Kidney epithelial cell (primary cell): ENCODE results near the gene PHF21A. TPM values are rescaled to one million over a fixed set of nuclear protein-coding genes. Genes with fewer than 3 reads are reported as not detected.
"Not testable (repeated sequence)": the region's sequence is repeated elsewhere in the genome, so short reads cannot be mapped to it uniquely, and the experiment has no call there.

ENCODE experiments used
- DNase-seq: peaks from one replicate; pipeline ENCODE4 v3.0.0-alpha.2; 2010; ENCODE audit warnings: low read depth
- H3K27me3 ChIP-seq: 2 replicates; pipeline ENCODE4 v1.6.0; 2011; ENCODE audit warnings: low read length; ENCODE audit not compliant: control insufficient read depth, insufficient read depth
- H3K36me3 ChIP-seq: 2 replicates; pipeline ENCODE4 v1.5.1; 2011; ENCODE audit warnings: low read length; ENCODE audit not compliant: control insufficient read depth, insufficient read depth
- H3K4me3 ChIP-seq: 2 replicates; pipeline ENCODE4 v1.5.1; 2011; ENCODE audit warnings: low read depth, mild to moderate bottlenecking, control low read depth, low read length
- total RNA-seq: library from RNA; depleted of rRNA; stranded (reverse); fragments of >200 nt; gene quantifications from 2 replicates; pipeline ENCODE4 v1.2.3, GENCODE V29; 2015
- TF ChIP-seq, protein P1 (sequence below): IDR thresholded peaks from 2 replicates; pipeline ENCODE4 v1.5.1; 2011; ENCODE audit warnings: mild to moderate bottlenecking, moderate library complexity, low read length, control low read depth, inconsistent platforms; ENCODE audit not compliant: insufficient read depth, poor library complexity, severe bottlenecking

Gene PHF21A
- total RNA-seq, 1 donor from 2014 or later: 11.8 TPM

DNA sequence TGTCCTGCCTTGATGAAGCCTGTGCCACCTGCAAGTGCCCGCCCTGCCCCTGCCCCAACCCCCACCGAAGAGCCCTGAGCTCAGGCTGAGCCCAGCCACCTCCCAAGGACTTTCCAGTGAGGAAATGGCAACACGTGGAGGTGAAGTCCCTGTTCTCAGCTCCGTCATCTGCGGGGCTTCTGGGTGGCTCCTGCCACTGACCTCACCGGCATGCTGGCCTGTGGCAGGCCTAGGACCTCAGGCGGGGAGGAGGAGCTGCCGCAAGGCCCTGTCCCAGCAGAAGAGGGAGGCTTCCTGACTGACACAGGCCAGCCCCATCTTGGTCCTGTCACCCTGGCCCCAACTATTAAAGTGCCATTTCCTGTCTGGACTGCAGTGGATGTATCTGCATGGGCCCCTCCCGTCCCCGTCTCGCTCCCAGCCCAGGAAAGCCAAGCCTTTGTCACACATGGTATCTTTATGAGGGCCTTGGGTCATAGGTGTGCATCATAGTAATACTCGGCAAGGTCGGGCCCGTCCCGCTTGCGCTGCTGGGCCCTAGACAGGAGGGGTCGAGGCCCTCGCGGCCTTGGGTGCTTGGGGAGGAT, 215.1 kb downstream of the PHF21A start:
- DNase-seq: no peak
- H3K36me3 ChIP-seq: no peaks in the 10 kb centered on the region
- no peaks in the 10 kb centered on the region for H3K27me3 ChIP-seq
- TF ChIP-seq, protein P1, sequence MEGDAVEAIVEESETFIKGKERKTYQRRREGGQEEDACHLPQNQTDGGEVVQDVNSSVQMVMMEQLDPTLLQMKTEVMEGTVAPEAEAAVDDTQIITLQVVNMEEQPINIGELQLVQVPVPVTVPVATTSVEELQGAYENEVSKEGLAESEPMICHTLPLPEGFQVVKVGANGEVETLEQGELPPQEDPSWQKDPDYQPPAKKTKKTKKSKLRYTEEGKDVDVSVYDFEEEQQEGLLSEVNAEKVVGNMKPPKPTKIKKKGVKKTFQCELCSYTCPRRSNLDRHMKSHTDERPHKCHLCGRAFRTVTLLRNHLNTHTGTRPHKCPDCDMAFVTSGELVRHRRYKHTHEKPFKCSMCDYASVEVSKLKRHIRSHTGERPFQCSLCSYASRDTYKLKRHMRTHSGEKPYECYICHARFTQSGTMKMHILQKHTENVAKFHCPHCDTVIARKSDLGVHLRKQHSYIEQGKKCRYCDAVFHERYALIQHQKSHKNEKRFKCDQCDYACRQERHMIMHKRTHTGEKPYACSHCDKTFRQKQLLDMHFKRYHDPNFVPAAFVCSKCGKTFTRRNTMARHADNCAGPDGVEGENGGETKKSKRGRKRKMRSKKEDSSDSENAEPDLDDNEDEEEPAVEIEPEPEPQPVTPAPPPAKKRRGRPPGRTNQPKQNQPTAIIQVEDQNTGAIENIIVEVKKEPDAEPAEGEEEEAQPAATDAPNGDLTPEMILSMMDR: no peak
- no peak overlapping the region for H3K4me3 ChIP-seq

- DNase-seq, H3K36me3 ChIP-seq, H3K4me3 ChIP-seq, H3K27me3 ChIP-seq: not testable (repeated sequence)
These were observed 215.7 kb downstream of the PHF21A start for GRCh38 chr11:45905576-45905975.

GRCh38 chr11:45905095-45905494, 216.2 kb downstream of the PHF21A start:
- no peak for DNase-seq
- TF ChIP-seq, protein P1: no peak
- Histone ChIP-seq H3K4me3 (no peak overlapping the region), H3K27me3 (peaks cover 4% of the 10 kb centered on the region), H3K36me3 (no peaks in the 10 kb centered on the region)

DNA sequence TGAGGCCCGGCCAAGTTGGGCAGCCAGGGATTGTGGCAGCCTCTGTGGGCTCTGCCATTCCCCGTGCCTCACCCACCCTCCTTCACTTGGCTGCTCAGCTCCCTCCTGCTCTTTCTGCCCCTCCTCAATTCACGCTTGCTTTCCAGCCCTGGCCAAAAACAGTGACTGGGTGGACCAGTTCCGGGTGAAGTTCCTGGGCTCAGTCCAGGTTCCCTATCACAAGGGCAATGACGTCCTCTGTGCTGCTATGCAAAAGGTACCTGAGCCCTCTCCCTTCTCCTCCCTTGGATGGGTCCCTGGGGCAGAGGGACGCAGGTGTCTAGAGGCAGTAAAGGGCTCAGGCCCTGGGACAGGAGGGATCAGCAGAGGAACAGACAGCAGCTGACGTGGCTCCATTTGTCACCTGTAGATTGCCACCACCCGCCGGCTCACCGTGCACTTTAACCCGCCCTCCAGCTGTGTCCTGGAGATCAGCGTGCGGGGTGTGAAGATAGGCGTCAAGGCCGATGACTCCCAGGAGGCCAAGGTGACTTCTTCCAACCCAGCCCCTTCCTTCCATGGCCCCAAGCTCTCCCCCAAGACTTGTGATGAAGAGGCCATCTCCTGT, 216.8 kb downstream of the PHF21A start:
- TF ChIP-seq, protein P1: no peak
- H3K27me3 ChIP-seq: peaks cover 4% of the 10 kb centered on the region

DNA sequence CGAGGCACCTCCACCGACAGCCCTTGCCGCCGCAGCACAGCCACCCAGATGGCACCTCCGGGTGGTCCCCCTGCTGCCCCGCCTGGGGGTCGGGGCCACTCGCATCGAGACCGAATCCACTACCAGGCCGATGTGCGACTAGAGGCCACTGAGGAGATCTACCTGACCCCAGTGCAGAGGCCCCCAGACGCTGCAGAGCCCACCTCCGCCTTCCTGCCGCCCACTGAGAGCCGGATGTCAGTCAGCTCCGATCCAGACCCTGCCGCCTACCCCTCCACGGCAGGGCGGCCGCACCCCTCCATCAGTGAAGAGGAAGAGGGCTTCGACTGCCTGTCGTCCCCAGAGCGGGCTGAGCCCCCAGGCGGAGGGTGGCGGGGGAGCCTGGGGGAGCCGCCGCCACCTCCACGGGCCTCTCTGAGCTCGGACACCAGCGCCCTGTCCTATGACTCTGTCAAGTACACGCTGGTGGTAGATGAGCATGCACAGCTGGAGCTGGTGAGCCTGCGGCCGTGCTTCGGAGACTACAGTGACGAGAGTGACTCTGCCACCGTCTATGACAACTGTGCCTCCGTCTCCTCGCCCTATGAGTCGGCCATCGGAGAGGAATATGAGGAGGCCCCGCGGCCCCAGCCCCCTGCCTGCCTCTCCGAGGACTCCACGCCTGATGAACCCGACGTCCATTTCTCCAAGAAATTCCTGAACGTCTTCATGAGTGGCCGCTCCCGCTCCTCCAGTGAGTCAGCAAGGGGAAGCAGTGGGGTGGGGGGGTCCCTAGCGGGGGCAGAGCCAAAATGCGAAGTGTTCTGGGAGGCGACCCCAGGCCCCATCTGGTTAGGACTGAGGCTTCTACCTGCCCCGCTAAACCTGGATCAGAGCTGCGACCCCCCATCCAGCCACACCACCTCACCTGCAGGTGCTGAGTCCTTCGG, 218.5 kb downstream of the PHF21A start:
- Histone ChIP-seq H3K27me3 (peaks cover 8% of the 10 kb centered on the region), H3K4me3 (no peak overlapping the region), H3K36me3 (no peaks in the 10 kb centered on the region)
- no peak for DNase-seq
- TF ChIP-seq, protein P1: no peak

More for the DNA sequence above, 216.8 kb downstream of the PHF21A start:
- Histone ChIP-seq H3K36me3 (no peaks in the 10 kb centered on the region), H3K4me3 (no peak overlapping the region)
- no peak for DNase-seq

- TF ChIP-seq, protein P1: no peak
- DNase-seq: no peak
- Histone ChIP-seq H3K36me3 (no peaks in the 10 kb centered on the region), H3K4me3 (no peak overlapping the region), H3K27me3 (peaks cover 18% of the 10 kb centered on the region)
These were observed 219.6 kb downstream of the PHF21A start for GRCh38 chr11:45901626-45902025.
